GM12878 (cell line): ENCODE results near the gene VEPH1. TPM values are rescaled to one million over a fixed set of nuclear protein-coding genes. Genes with fewer than 3 reads are reported as not detected.

Source experiments
- ATAC-seq: fragments of 200-7000 bp; cut with Tn5 transposase; 3 replicates; pipeline ENCODE4 v1.9.1; 2020; ENCODE audit warnings: mild to moderate bottlenecking, moderate library complexity
- BruUV-seq: library from RNA; stranded (reverse); fragments of 400-500 nt; replicated peaks from 2 replicates; lab custom pipeline; 2021; lab: Mats Ljungman, UMichigan
- CTCF ChIA-PET: fragments of 300-600 bp; sonication (Branson Sonifier 250); formaldehyde crosslinking; extraction: SDS; loops from one replicate; lab custom pipeline; 2021; ENCODE audit warnings: inconsistent platforms; lab: Yijun Ruan, JAX
- POLR2A ChIA-PET: fragments of 350-600 bp; formaldehyde crosslinking; extraction: SDS; loops from one replicate; lab custom pipeline; 2021; ENCODE audit warnings: inconsistent platforms; lab: Charles Lee
- RAD21 ChIA-PET: fragments of 300-600 bp; sonication (Branson Sonifier 250); formaldehyde crosslinking; loops from one replicate; lab custom pipeline; 2023; ENCODE audit warnings: antibody characterized with exemption; ENCODE audit not compliant: unreplicated experiment; lab: Charles Lee
- SMC1A ChIA-PET: fragments of 300-600 bp; sonication (Branson Sonifier 250); formaldehyde crosslinking; loops from one replicate; lab custom pipeline; 2023; ENCODE audit not compliant: unreplicated experiment, uncharacterized antibody; lab: Charles Lee
- DNase-seq: peaks from one replicate; pipeline ENCODE4 v3.0.0-alpha.2; 2011; ENCODE audit warnings: low read depth, low spot score
- FAIRE-seq: peaks from 3 replicates; lab custom pipeline; 2011; peaks lifted over from hg19 to GRCh38; lab: Jason Lieb, UNC
- H2AFZ ChIP-seq: 2 replicates; pipeline ENCODE4 v1.6.0; 2011; ENCODE audit warnings: low read depth, low read length, control low read depth; ENCODE audit not compliant: control insufficient read depth
- H3K27ac ChIP-seq: 2 replicates; pipeline ENCODE4 v1.5.1; 2011; ENCODE audit warnings: control low read depth; ENCODE audit not compliant: control insufficient read depth, insufficient read depth
- H3K27me3 ChIP-seq, 2 experiments: replicated peaks in 1 of 2; 2 replicates each; pipeline versions ENCODE4 v1.6.0 to v1.6.1; 2011; ENCODE audit warnings: low read length in 1 of 2; ENCODE audit not compliant: control insufficient read depth in 2 of 2, insufficient read depth in 2 of 2
- H3K36me3 ChIP-seq, 2 experiments: 2 replicates each; pipeline ENCODE4 v1.5.1; 2011; ENCODE audit warnings: low read length in 1 of 2; ENCODE audit not compliant: control insufficient read depth in 2 of 2, insufficient read depth in 2 of 2
- H3K4me1 ChIP-seq: 2 replicates; pipeline ENCODE4 v1.6.1; 2011; ENCODE audit warnings: mild to moderate bottlenecking, low read length, moderate library complexity, mixed read lengths; ENCODE audit not compliant: control insufficient read depth, insufficient read depth
- H3K4me2 ChIP-seq: 2 replicates; pipeline ENCODE4 v1.6.0; 2011; ENCODE audit warnings: control low read depth; ENCODE audit not compliant: control insufficient read depth, insufficient read depth
- H3K4me3 ChIP-seq: fragments of 200-600 bp; sonication (generic); 2 replicates; pipeline ENCODE4 v1.5.1; 2016
- H3K79me2 ChIP-seq: 2 replicates; pipeline ENCODE4 v1.6.0; 2011; ENCODE audit warnings: low read length; ENCODE audit not compliant: control insufficient read depth, insufficient read depth
- H3K9ac ChIP-seq: 2 replicates; pipeline ENCODE4 v1.8.0; 2011; ENCODE audit warnings: low read length, control low read depth, mixed read lengths; ENCODE audit not compliant: control insufficient read depth, insufficient read depth
- H3K9me3 ChIP-seq: replicated peaks from 3 replicates; pipeline ENCODE4 v1.5.1; 2011; ENCODE audit warnings: mild to moderate bottlenecking, low read length; ENCODE audit not compliant: control insufficient read depth, insufficient read depth
- H4K20me1 ChIP-seq: 2 replicates; pipeline ENCODE4 v1.6.0; 2011; ENCODE audit not compliant: control insufficient read depth, insufficient read depth
- E2F4 ChIP-seq: IDR thresholded peaks from 2 replicates; pipeline ENCODE4 v1.6.1; 2012; ENCODE audit warnings: low read depth, low read length, improper control_type of control experiment
- EED ChIP-seq: sonication (generic); IDR thresholded peaks from 2 replicates; pipeline ENCODE4 v1.6.1; 2016; ENCODE audit warnings: antibody characterized with exemption, low read depth
- HCFC1 ChIP-seq: fragments of 150-350 bp; IDR thresholded peaks from 2 replicates; pipeline ENCODE4 v1.6.1; 2014; ENCODE audit warnings: low read length
- IRF5 ChIP-seq: fragments of 450-650 bp; IDR thresholded peaks from 2 replicates; pipeline ENCODE4 v1.6.1; 2017; ENCODE audit warnings: borderline replicate concordance
- NFYB ChIP-seq: IDR thresholded peaks from 2 replicates; pipeline ENCODE4 v1.6.1; 2011; ENCODE audit warnings: low read depth, mild to moderate bottlenecking, low read length, improper control_type of control experiment, moderate library complexity; ENCODE audit not compliant: insufficient read depth
- NR2C2 ChIP-seq: IDR thresholded peaks from 2 replicates; pipeline ENCODE4 v1.6.1; 2011; ENCODE audit warnings: borderline replicate concordance, low read depth; ENCODE audit not compliant: control insufficient read depth, insufficient read length
- POU2F2 ChIP-seq: IDR thresholded peaks from 3 replicates; pipeline ENCODE4 v1.6.1; 2011; ENCODE audit warnings: low read depth, mild to moderate bottlenecking, low read length, borderline replicate concordance
- RB1 ChIP-seq: fragments of 450-650 bp; formaldehyde crosslinking; IDR thresholded peaks from 2 replicates; pipeline ENCODE4 v1.6.1; 2017; ENCODE audit warnings: mild to moderate bottlenecking, borderline replicate concordance
- WGBS: methylation state at CpG from one replicate; pipeline ENCODE4 v1.1.6; 2016; ENCODE audit warnings: low lambda C conversion rate; ENCODE audit not compliant: insufficient replicate concordance, insufficient coverage; ENCODE audit errors: missing lambda C conversion rate; 5-methylcytosine and 5-hydroxymethylcytosine counted together
- in situ Hi-C: fragments of 300-500 bp; cut with MboI; formaldehyde crosslinking; loops from 9 replicates; pipeline ENCODE4 v1.14.3; 2018; ENCODE audit warnings: mixed read lengths
- intact Hi-C: fragments of 100-400 bp; cut with micrococcal nuclease; formaldehyde crosslinking; loops from one replicate; pipeline ENCODE4 v1.14.2; 2022; ENCODE audit not compliant: unreplicated experiment
- polyA plus RNA-seq, 11 experiments: library from polyadenylated mRNA; depleted of rRNA in 4 of 11; unstranded in 6 of 11; stranded (reverse) in 5 of 11; fragments of >200 nt; fragmentation: Nextera tagmentation in 4 of 11; fragmentation: Illumina TruSeq in 1 of 11; extraction: Ambion mirVana in 4 of 11; extraction: Trizol in 1 of 11; gene quantifications; 1 replicate in 1 of 11; 2 replicates in 10 of 11; pipeline versions ENCODE4 v1.2.1 to v1.2.3, GENCODE V29; 2011 to 2016; ENCODE audit warnings: inconsistent platforms in 2 of 11, missing spikeins in 2 of 11, low read depth in 1 of 11
- total RNA-seq, 4 experiments: library from RNA; depleted of rRNA in 3 of 4; stranded (reverse); fragments of >200 nt in 3 of 4; fragmentation: Illumina TruSeq in 1 of 4; extraction: Trizol in 1 of 4; gene quantifications; 2 replicates each; pipeline versions ENCODE4 v1.2.1 to v1.2.3, GENCODE V29; 2013 to 2021
- TF ChIP-seq, protein P1 (sequence below): fragments of 450-650 bp; IDR thresholded peaks from 2 replicates; pipeline ENCODE4 v1.6.1; 2017; ENCODE audit warnings: mild to moderate bottlenecking

Gene VEPH1
- total and polyA plus RNA-seq, 10 of the 15 experiments (the other 5 are each of a cell fraction or from before 2014, with no cell fraction given), result 0.04 to 0.26 (median 0.17) TPM; not detected in 7

DNA sequence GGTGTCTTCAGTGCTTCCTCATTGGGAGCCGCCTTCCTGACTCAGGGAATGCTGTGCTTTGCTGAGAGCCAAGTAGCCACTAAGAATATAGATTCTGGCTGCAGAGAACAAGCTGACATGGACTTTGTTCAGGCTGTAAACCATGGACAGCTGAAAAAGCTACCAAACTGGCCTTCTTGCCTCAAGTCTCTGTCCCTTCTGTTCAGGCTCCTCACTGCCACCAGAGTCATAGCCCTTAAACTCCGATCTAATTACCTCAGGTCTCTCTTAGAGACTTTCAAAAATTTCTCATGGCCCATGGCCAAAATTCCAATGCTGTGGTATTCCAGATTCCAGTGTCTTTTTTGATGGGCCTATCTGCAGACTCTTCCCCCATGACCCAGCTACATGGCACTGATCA, 86.0 kb downstream of the VEPH1 start:
- Histone ChIP-seq H3K4me3 (no peak overlapping the region), H3K79me2 (no peaks in the 10 kb centered on the region), H3K4me1 (no peaks in the 10 kb centered on the region), H3K9me3 (no peaks in the 10 kb centered on the region), H3K36me3 (no peaks in the 10 kb centered on the region), H3K9ac (no peak overlapping the region), H3K27ac (no peak overlapping the region), H4K20me1 (no peaks in the 10 kb centered on the region), H3K27me3 (no peaks in the 10 kb centered on the region), H2AFZ (no peak overlapping the region), H3K4me2 (no peak overlapping the region)
- TF ChIP-seq EED, result no peak
- no peak for TF ChIP-seq E2F4
- no peak for TF ChIP-seq NFYB
- no peak for TF ChIP-seq POU2F2
- TF ChIP-seq RB1, result no peak
- TF ChIP-seq, protein P1, sequence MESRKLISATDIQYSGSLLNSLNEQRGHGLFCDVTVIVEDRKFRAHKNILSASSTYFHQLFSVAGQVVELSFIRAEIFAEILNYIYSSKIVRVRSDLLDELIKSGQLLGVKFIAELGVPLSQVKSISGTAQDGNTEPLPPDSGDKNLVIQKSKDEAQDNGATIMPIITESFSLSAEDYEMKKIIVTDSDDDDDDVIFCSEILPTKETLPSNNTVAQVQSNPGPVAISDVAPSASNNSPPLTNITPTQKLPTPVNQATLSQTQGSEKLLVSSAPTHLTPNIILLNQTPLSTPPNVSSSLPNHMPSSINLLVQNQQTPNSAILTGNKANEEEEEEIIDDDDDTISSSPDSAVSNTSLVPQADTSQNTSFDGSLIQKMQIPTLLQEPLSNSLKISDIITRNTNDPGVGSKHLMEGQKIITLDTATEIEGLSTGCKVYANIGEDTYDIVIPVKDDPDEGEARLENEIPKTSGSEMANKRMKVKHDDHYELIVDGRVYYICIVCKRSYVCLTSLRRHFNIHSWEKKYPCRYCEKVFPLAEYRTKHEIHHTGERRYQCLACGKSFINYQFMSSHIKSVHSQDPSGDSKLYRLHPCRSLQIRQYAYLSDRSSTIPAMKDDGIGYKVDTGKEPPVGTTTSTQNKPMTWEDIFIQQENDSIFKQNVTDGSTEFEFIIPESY, result no peak
- no peak for TF ChIP-seq NR2C2
- no peak for TF ChIP-seq HCFC1
- no peak for TF ChIP-seq IRF5
- RAD21 ChIA-PET, result no interaction called here
- in situ Hi-C loops (no loop called here), intact Hi-C loops (no loop called here)
- POLR2A ChIA-PET, result no interaction called here
- ATAC-seq, result no peak
- WGBS, result 0% methylated on average over 2 of the region's 2 CpGs
- no TSS peak for BruUV-seq
- SMC1A ChIA-PET, result no interaction called here
- no peak for DNase-seq
- CTCF ChIA-PET, result no interaction called here
- FAIRE-seq, result no peak
